22Rv1 (cell line): ENCODE data around the gene C1orf174.

Experiments
- H3K27ac ChIP-seq: fragments of 450-650 bp; 2 replicates; pipeline ENCODE4 v1.5.1; 2017
- CTCF ChIP-seq: fragments of 450-650 bp; IDR thresholded peaks from 2 replicates; pipeline ENCODE4 v1.5.1; 2017; ENCODE audit warnings: mild to moderate bottlenecking
- ZFX ChIP-seq: fragments of 450-650 bp; IDR thresholded peaks from 2 replicates; pipeline ENCODE4 v1.6.1; 2017; ENCODE audit warnings: antibody characterized with exemption, borderline replicate concordance

C1orf174 gene

GRCh38 chr1:3863231-3863935 is 36.7 kb downstream of the C1orf174 start:
- TF ChIP-seq ZFX (no peak), CTCF (no peak)
- no peak overlapping the region for H3K27ac ChIP-seq

- peak overlapping the region; percentile 86; the same call in 1 of the 2 replicates for H3K27ac ChIP-seq
- peak; percentile 23 for TF ChIP-seq CTCF
- TF ChIP-seq ZFX = no peak
These were observed 41.7 kb downstream of the C1orf174 start for GRCh38 chr1:3858231-3858981.

GRCh38 chr1:3857791-3858129 is 42.3 kb downstream of the C1orf174 start:
- TF ChIP-seq CTCF (no peak), ZFX (no peak)
- peak overlapping the region; percentile 86 for H3K27ac ChIP-seq

- no peak for TF ChIP-seq ZFX
- peak; percentile 68 for TF ChIP-seq CTCF
- peak within 1 kb of the TSS; percentile 86 for H3K27ac ChIP-seq
These were observed 42.9 kb downstream of the C1orf174 start, which contains the start of the genes CEP104 and DFFB for GRCh38 chr1:3856923-3857790. CEP104 (minus strand) TSS chr1:3857211; CDS start chr1:3852407, 4,804 bp downstream. DFFB (plus strand) TSS chr1:3857476; CDS start chr1:3857604, 128 bp downstream.

GRCh38 chr1:3852711-3853485 is 47.2 kb downstream of the C1orf174 start:
- TF ChIP-seq ZFX (no peak), CTCF (no peak)
- no peak overlapping the region for H3K27ac ChIP-seq

GRCh38 chr1:3852091-3852490 is 48.0 kb downstream of the C1orf174 start:
- TF ChIP-seq CTCF (no peak), ZFX (no peak)
- H3K27ac ChIP-seq = no peak overlapping the region
